SHP77 (cell line): Measurements from ENCODE around the gene USP6NL.
"Not testable (repeated sequence)": the region's sequence is repeated elsewhere in the genome, so short reads cannot be mapped to it uniquely, and the experiment has no call there.

Experiments
- DNase-seq, 2 experiments: peaks; one replicate each; lab custom pipeline; 2025; lab: John Stamatoyannopoulos, UW

Gene USP6NL

GRCh38 chr10:11444531-11445228 is 166.8 kb downstream of the USP6NL start:
- DNase-seq, result no peak

DNA sequence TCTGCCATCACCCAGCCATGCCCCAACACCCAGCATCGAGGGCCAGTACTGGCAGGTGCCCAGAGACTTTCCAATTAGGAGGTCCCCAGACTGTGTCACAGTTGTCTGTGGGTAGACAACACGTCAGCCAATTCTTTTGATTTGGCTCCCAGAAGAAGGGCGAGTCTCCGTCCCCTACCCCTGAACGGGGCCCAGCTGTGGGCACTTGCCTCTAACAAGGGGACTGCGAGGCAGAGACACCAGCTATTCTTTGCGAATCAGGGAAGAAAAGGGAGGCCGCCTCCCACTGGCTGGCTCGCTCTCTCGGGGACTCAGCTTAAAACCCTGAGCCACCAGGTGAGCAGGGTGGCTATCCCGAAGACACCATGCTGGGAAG is 167.3 kb downstream of the USP6NL start:
- DNase-seq, result no peak

DNA sequence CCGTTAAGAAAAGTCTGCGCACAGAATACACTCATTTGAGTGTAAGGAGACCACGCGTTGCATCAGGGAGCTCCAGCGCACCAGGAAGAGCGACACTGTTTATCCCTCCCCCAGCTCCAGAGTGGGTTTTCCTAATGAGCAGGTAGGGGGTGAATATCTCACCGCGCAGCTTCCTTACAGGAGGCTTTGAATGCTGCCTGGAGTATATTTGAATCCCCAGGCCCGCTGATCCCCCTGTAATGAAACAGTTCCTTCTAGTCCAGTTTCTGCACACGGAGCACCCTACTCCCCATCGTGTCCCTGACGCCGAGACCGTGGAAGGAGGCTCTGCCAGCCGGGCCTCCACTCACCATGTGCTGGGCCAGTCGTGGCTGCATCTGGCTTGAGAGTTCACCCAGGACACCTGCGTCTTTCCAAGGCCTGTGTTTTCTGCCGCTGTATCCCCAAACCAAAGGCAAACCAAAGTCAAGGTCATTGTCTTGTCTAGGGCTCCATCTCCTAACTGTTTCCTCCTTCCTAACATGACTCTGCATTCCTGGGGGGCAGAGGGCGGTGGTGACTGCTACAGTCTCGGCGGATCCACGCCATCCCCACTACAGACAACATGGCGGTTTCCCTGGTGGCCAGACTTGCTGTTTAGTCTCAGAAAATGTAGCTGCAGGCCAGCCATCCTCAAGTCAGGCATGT is 167.8 kb downstream of the USP6NL start:
- DNase-seq, result no peak

GRCh38 chr10:11442001-11442773 is 169.3 kb downstream of the USP6NL start:
- no peak for DNase-seq

- no peak for DNase-seq
Measured at GRCh38 chr10:11441151-11441535, 170.3 kb downstream of the USP6NL start.

- DNase-seq, result no peak
Measured at GRCh38 chr10:11440250-11441150, 170.9 kb downstream of the USP6NL start.

DNA sequence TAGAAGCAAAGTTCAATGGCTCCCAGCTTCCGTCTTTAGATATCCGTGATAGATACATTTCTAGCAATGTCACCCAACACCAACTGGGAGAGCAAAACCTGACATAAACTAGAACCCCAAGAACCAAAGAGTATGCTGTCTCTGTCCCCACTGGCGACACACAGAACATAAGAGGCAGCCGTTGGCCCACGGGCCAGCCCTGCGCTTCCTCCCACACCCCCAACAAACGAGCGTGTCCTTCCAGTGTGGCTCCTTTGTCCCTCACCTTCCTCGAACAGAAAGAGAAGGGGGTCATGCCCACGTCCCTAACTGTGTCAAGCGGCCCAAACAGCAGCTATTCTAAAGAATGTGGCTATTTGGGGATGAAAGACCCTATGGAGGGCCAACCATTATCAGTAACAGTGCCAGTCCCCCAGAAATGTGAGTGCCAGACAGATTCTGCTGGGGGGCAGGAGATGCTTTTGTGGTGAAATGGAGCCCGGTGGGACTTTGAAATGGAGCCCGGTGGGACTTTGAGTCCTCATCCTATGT is 171.9 kb downstream of the USP6NL start:
- DNase-seq, result no peak

GRCh38 chr10:11437391-11438142 is 173.9 kb downstream of the USP6NL start:
- no peak for DNase-seq

GRCh38 chr10:11436445-11436844 is 175.0 kb downstream of the USP6NL start:
- not testable (repeated sequence) for DNase-seq

GRCh38 chr10:11435581-11435981 is 175.9 kb downstream of the USP6NL start:
- DNase-seq, result no peak

DNA sequence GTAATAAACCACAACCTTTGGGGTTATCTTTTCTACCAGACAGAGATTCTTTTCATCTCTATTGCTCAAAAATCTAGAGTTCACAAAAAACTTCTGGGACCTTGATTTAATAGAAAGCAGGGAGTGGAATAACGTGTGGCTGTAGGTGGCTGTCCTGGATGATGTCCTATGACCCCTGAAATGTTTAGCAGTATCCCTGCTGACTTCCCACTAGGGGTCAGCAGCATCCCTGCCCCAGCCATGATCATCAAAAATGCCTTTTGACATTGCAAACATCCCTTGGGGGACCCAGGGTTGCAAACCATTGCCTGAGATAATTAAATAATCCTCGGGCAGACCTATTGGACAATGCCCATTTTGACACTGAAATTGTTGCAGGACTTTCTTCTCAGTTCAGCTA is 177.1 kb downstream of the USP6NL start:
- DNase-seq, result no peak

DNA sequence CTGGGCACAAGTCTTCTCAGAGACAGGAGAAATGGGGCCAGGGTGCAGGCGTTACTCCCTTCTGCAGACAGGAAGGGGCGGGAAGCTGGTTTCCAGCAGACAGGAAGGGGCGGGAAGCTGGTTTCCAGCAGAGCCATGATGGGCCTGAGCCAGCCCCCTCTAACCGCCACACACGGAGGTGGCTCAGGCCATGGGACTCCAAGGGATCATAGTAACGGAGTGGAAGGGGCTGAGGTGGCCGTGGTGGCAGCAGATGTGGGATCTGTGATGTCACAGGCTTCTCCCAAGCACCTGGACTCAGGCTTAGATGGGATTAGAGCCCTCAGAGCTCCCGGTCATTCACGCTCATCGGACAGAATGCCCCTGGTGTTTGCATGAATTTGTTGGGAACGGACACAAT is 177.8 kb downstream of the USP6NL start:
- no peak for DNase-seq

GRCh38 chr10:11431216-11431555 is 180.3 kb downstream of the USP6NL start:
- DNase-seq, result no peak

GRCh38 chr10:11430421-11431215 is 180.8 kb downstream of the USP6NL start:
- DNase-seq, result no peak

- no peak for DNase-seq
Measured at GRCh38 chr10:11429439-11430052, 181.9 kb downstream of the USP6NL start.

GRCh38 chr10:11425676-11426075 is 185.8 kb downstream of the USP6NL start:
- DNase-seq, result no peak

GRCh38 chr10:11425296-11425610 is 186.2 kb downstream of the USP6NL start:
- peak; percentile 37 to 54 for DNase-seq

DNA sequence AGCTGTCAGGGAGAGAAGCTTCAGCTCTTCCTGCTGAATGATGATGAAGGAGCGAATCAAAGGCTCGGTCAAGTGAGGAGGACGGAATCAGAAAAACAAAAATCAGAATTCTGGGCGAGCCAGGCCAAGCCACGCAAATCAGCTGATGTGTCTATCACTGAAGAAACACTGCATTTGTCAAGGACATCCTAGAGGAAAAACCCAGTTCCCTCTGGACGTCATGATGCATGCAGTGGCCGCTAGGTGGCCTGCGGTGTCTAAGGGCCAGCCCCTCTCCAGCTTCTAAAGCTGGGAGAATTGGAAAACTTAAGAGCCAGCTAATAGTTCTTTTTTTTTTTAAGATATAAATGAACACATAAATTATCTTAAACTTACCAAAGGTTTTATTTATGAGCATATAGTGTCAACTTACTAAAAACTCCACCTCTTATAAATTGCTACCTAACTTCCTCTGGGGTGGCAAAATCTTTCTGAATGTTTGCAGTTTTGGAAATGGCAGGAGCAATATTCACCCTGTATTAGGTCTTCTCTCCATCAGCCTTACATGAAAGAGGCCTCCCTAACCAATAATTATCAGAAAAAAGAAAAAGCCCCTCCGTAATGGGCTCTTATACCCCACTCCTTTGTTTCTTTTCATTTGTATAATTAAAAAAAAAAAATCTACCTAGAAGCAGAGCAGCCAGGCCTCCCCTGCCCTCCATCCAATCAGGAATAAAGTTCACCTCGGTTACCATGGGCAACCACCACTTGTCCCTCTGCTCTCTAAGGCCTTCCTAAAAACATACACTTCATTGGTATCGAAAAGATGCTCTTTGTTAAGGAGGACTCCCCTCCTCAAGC is 186.8 kb downstream of the USP6NL start:
- peak; percentile 42 to 65 for DNase-seq

DNA sequence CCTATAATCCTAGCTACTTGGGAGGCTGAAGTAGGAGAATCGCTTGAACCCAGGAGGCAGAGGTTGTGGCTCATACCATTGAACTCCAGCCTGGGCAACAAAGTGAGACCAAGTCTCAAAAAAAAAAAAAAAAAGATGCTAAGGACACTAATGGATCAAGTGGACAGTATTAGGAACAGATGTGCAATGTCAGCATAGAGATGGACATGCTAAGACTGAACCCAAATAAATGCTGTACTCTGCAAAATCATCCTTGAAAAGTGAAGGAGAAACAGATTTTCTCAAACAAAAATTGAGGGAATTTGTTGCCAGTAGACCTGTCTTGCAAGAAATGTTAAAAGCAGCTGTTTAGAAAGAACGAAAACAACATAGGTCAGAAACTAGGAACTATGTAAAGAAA is 194.5 kb downstream of the USP6NL start:
- no peak for DNase-seq
